SH-SY5Y (cell line): ENCODE data around the gene TRIM66.

Experiments used
- GATA2 ChIP-seq: IDR thresholded peaks from 2 replicates; pipeline ENCODE4 v1.6.1; 2011; ENCODE audit warnings: mild to moderate bottlenecking, low read depth, low read length
- GATA3 ChIP-seq: IDR thresholded peaks from 2 replicates; pipeline ENCODE4 v1.6.1; 2011; ENCODE audit warnings: low read depth, mild to moderate bottlenecking, low read length, moderate library complexity

DNA sequence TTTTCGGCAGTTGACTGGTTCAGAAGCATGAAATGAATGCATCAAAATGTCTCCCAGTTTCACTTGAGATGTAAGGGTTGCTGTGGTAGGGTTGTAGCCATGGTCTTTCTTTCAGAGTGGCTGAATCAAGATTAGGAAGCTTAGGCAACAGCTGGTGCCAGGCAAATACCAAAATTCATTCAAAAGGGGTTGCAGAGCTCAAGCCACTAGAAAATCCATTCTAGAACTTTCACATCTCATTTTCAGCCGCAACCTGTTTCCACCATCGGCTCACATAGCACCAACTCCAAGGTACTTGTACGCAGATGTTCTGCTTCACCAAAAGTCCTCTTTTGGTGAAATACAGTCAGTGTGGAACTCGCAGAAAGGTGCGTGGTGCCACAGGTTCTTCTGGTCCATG is 48.0 kb downstream of the TRIM66 start:
- TF ChIP-seq GATA2 (no peak), GATA3 (no peak)
